HCT116 (cell line): ENCODE data around the gene PREX1. TPM values are rescaled to one million over a fixed set of nuclear protein-coding genes. Genes with fewer than 3 reads are reported as not detected.

ENCODE experiments used
- ATAC-seq: fragments of 200-7000 bp; cut with Tn5 transposase; 2 replicates; pipeline ENCODE4 v1.9.1; 2020; ENCODE audit warnings: mild to moderate bottlenecking, moderate library complexity
- BruUV-seq: library from RNA; stranded (reverse); fragments of 400-500 nt; replicated peaks from 2 replicates; lab custom pipeline; 2021; lab: Mats Ljungman, UMichigan
- CTCF ChIA-PET: fragments of 300-600 bp; sonication (Branson Sonifier 250); formaldehyde crosslinking; loops from one replicate; lab custom pipeline; 2021; ENCODE audit warnings: antibody characterized with exemption; lab: Charles Lee
- POLR2A ChIA-PET: fragments of 300-600, 350-600 bp; sonication (Branson Sonifier 250); formaldehyde crosslinking; loops from one replicate; lab custom pipeline; 2021; ENCODE audit warnings: antibody characterized with exemption; lab: Charles Lee
- RAD21 ChIA-PET, 2 experiments: fragments of 300-600 bp; sonication (Branson Sonifier 250); formaldehyde crosslinking; loops; one replicate each; lab custom pipeline; 2023; ENCODE audit warnings: low total read pairs in 2 of 2; ENCODE audit not compliant: uncharacterized antibody in 2 of 2, unreplicated experiment in 2 of 2, low non-redundant PET in 1 of 2; lab: Charles Lee
- DNase-seq: peaks from one replicate; pipeline ENCODE4 v3.0.0-alpha.2; 2010; ENCODE audit warnings: low read depth, low spot score
- H2AFZ ChIP-seq: fragments of 200-600 bp; shearing (Covaris generic), sonication (generic); 2 replicates; pipeline ENCODE4 v1.6.1; 2017; ENCODE audit warnings: low read depth, mixed run types, mixed read lengths, antibody characterized with exemption, low read length; ENCODE audit not compliant: poor library complexity, severe bottlenecking
- H3K27ac ChIP-seq: 2 replicates; pipeline ENCODE4 v1.5.1; 2012; ENCODE audit warnings: low read depth, low read length
- H3K27me3 ChIP-seq: fragments of 200-600 bp; sonication (generic); 2 replicates; pipeline ENCODE4 v1.6.1; 2016; ENCODE audit warnings: mixed run types, low read length, mixed read lengths; ENCODE audit not compliant: insufficient read depth
- H3K36me3 ChIP-seq, 2 experiments: fragments of 200-500 bp in 1 of 2; fragments of 200-600 bp in 1 of 2; sonication (Bioruptor generic) in 1 of 2; sonication (generic) in 1 of 2; 2 replicates each; pipeline versions ENCODE4 v1.5.1 to v1.6.1; 2014 to 2016; ENCODE audit warnings: low read length in 2 of 2, inconsistent platforms in 1 of 2, mixed read lengths in 1 of 2, mixed run types in 1 of 2; ENCODE audit not compliant: insufficient read depth in 2 of 2, control insufficient read depth in 1 of 2
- H3K4me1 ChIP-seq, 2 experiments: fragments of 200-600 bp in 1 of 2; sonication (generic) in 1 of 2; 2 replicates each; pipeline versions ENCODE4 v1.5.1 to v1.6.1; 2012 to 2017; ENCODE audit warnings: low read length in 2 of 2, inconsistent platforms in 1 of 2, mild to moderate bottlenecking in 1 of 2, mixed read lengths in 1 of 2, mixed run types in 1 of 2, moderate library complexity in 1 of 2; ENCODE audit not compliant: insufficient read depth in 2 of 2, control insufficient read depth in 1 of 2
- H3K4me2 ChIP-seq: fragments of 200-600 bp; sonication (generic); 2 replicates; pipeline ENCODE4 v1.6.1; 2017; ENCODE audit warnings: mixed run types, low read length, mixed read lengths
- H3K4me3 ChIP-seq, 2 experiments: fragments of 200-600 bp in 1 of 2; sonication (generic) in 1 of 2; replicated peaks in 1 of 2; 2 replicates each; pipeline ENCODE4 v1.5.1; 2011 to 2016; ENCODE audit warnings: low read length in 2 of 2, control low read depth in 1 of 2, low read depth in 1 of 2, mild to moderate bottlenecking in 1 of 2, mixed read lengths in 1 of 2, mixed run types in 1 of 2
- H3K79me2 ChIP-seq: fragments of 200-600 bp; sonication (generic); 2 replicates; pipeline ENCODE4 v1.6.1; 2017; ENCODE audit warnings: mild to moderate bottlenecking, mixed run types, low read length, moderate library complexity, mixed read lengths; ENCODE audit not compliant: insufficient read depth
- H3K9ac ChIP-seq: fragments of 200-600 bp; sonication (generic); 2 replicates; pipeline ENCODE4 v1.6.1; 2016; ENCODE audit warnings: low read length, mixed read lengths
- H3K9me2 ChIP-seq: fragments of 200-600 bp; sonication (generic), shearing (Covaris generic); 2 replicates; pipeline ENCODE4 v1.6.1; 2017; ENCODE audit warnings: mixed run types, mild to moderate bottlenecking, moderate library complexity; ENCODE audit not compliant: insufficient read depth
- H3K9me3 ChIP-seq, 2 experiments: fragments of 200-500 bp in 1 of 2; fragments of 200-600 bp in 1 of 2; sonication (Bioruptor generic) in 1 of 2; sonication (generic) in 1 of 2; 2 replicates each; pipeline ENCODE4 v1.6.1; 2014 to 2017; ENCODE audit warnings: low read length in 2 of 2, mixed read lengths in 2 of 2, inconsistent platforms in 1 of 2, low read depth in 1 of 2, mild to moderate bottlenecking in 1 of 2, mixed run types in 1 of 2, moderate library complexity in 1 of 2; ENCODE audit not compliant: control insufficient read depth in 1 of 2, insufficient read depth in 1 of 2
- H4K20me1 ChIP-seq: fragments of 200-600 bp; sonication (generic), shearing (Covaris generic); 2 replicates; pipeline ENCODE4 v1.6.1; 2017; ENCODE audit warnings: mixed run types, mild to moderate bottlenecking, moderate library complexity; ENCODE audit not compliant: insufficient read depth
- ATF3 ChIP-seq: IDR thresholded peaks from 2 replicates; pipeline ENCODE4 v1.6.1; 2012
- CTCF ChIP-seq, 3 experiments: fragments of 200-600 bp in 1 of 3; sonication (generic) in 1 of 3; IDR thresholded peaks in 2 of 3; conservative IDR thresholded peaks in 1 of 3; 2 replicates each; pipeline ENCODE4 v1.5.1; 2012 to 2017; ENCODE audit warnings: low read depth in 2 of 3, low read length in 2 of 3, antibody characterized with exemption in 1 of 3, borderline replicate concordance in 1 of 3, control low read depth in 1 of 3, mild to moderate bottlenecking in 1 of 3, mixed read lengths in 1 of 3, mixed run types in 1 of 3, moderate library complexity in 1 of 3; ENCODE audit not compliant: insufficient read depth in 1 of 3
- ELF1 ChIP-seq: IDR thresholded peaks from 2 replicates; pipeline ENCODE4 v1.6.1; 2012; ENCODE audit warnings: low read depth, borderline replicate concordance
- FOSL1 ChIP-seq: IDR thresholded peaks from 2 replicates; pipeline ENCODE4 v1.6.1; 2012; ENCODE audit warnings: low read depth
- MAX ChIP-seq: IDR thresholded peaks from 2 replicates; pipeline ENCODE4 v1.6.1; 2012
- POLR2A ChIP-seq: IDR thresholded peaks from 2 replicates; pipeline ENCODE4 v1.7.0; 2011; ENCODE audit warnings: borderline replicate concordance; ENCODE audit not compliant: insufficient read depth, insufficient read length; ENCODE audit errors: extremely low read depth
- SIN3A ChIP-seq: IDR thresholded peaks from 2 replicates; pipeline ENCODE4 v1.6.1; 2012; ENCODE audit warnings: low read depth
- SRF ChIP-seq: IDR thresholded peaks from 2 replicates; pipeline ENCODE4 v1.6.1; 2012; ENCODE audit warnings: low read depth
- TCF7L2 ChIP-seq: IDR thresholded peaks from 2 replicates; pipeline ENCODE4 v1.7.0; 2011; ENCODE audit warnings: borderline replicate concordance, inconsistent platforms; ENCODE audit not compliant: insufficient read depth, insufficient read length; ENCODE audit errors: extremely low read depth
- YY1 ChIP-seq: IDR thresholded peaks from 2 replicates; pipeline ENCODE4 v1.6.1; 2011; ENCODE audit warnings: low read length, low read depth, moderate library complexity, mild to moderate bottlenecking; ENCODE audit not compliant: insufficient replicate concordance; ENCODE audit errors: extremely low read depth
- ZBTB33 ChIP-seq: IDR thresholded peaks from 2 replicates; pipeline ENCODE4 v1.6.1; 2011; ENCODE audit warnings: mild to moderate bottlenecking, low read length, moderate library complexity; ENCODE audit not compliant: insufficient replicate concordance; ENCODE audit errors: extremely low read depth
- ZFX ChIP-seq: fragments of 450-650 bp; IDR thresholded peaks from 2 replicates; pipeline ENCODE4 v1.6.1; 2017
- intact Hi-C: fragments of 100-400 bp; cut with micrococcal nuclease; formaldehyde crosslinking; loops from 2 replicates; pipeline ENCODE4 v1.10.0; 2022
- total RNA-seq: library from RNA; stranded (reverse); gene quantifications from one replicate; pipeline ENCODE4 v1.2.1, GENCODE V29; 2021; ENCODE audit not compliant: unreplicated experiment

The PREX1 gene
- total RNA-seq, 1 experiment from 2014 or later, result 6.1 TPM

- TF ChIP-seq MAX (no peak), YY1 (no peak), SIN3A (no peak), SRF (no peak), POLR2A (no peak), CTCF (IDR thresholded peaks at IDR 0.05 in 2 of 3, conservative IDR thresholded peaks at IDR 0.05 in 1 of 3; ENCODE audit: borderline replicate concordance in 1 of 3, insufficient read depth in 1 of 3, low read depth in 2 of 3, low read length in 2 of 3) (no peak), ATF3 (no peak), ZFX (no peak)
- TF ChIP-seq, all 23 proteins: peak for 0
Observed at GRCh38 chr20:48703511-48704219, 124.1 kb downstream of the PREX1 start (continued).

- Histone ChIP-seq H4K20me1 (no peaks in the 10 kb centered on the region), H3K9me3 (no peaks in the 10 kb centered on the region), H3K4me3 (no peak overlapping the region), H2AFZ (no peak overlapping the region), H3K79me2 (no peaks in the 10 kb centered on the region), H3K4me1 (peaks cover 9% of the 10 kb centered on the region in 2 experiments), H3K4me2 (no peak overlapping the region), H3K27ac (no peak overlapping the region), H3K36me3 (no peaks in the 10 kb centered on the region), H3K9ac (no peak overlapping the region), H3K27me3 (no peaks in the 10 kb centered on the region), H3K9me2 (no peaks in the 10 kb centered on the region)
- TF ChIP-seq ATF3, result no peak
- TF ChIP-seq ZBTB33, result no peak
- no peak for TF ChIP-seq TCF7L2
- no peak for TF ChIP-seq FOSL1
- no peak for TF ChIP-seq ELF1
- BruUV-seq, result no TSS peak
- intact Hi-C loops, result no loop called here
- DNase-seq, result no peak
- ATAC-seq, result no peak
- RAD21 ChIA-PET, result no interaction called here
- CTCF ChIA-PET, result no interaction called here
- POLR2A ChIA-PET, result no interaction called here
Observed at GRCh38 chr20:48703107-48703506, 124.7 kb downstream of the PREX1 start.
